GM21529 (cell line): ENCODE results near the gene TCF7L1.
"Not testable (repeated sequence)": the region's sequence is repeated elsewhere in the genome, so short reads cannot be mapped to it uniquely, and the experiment has no call there.

ENCODE experiments used
- ATAC-seq: cut with Tn5 transposase; IDR thresholded peaks from one replicate; pipeline ENCODE4 v1.9.1; 2021; ENCODE audit not compliant: unreplicated experiment

The TCF7L1 gene

DNA sequence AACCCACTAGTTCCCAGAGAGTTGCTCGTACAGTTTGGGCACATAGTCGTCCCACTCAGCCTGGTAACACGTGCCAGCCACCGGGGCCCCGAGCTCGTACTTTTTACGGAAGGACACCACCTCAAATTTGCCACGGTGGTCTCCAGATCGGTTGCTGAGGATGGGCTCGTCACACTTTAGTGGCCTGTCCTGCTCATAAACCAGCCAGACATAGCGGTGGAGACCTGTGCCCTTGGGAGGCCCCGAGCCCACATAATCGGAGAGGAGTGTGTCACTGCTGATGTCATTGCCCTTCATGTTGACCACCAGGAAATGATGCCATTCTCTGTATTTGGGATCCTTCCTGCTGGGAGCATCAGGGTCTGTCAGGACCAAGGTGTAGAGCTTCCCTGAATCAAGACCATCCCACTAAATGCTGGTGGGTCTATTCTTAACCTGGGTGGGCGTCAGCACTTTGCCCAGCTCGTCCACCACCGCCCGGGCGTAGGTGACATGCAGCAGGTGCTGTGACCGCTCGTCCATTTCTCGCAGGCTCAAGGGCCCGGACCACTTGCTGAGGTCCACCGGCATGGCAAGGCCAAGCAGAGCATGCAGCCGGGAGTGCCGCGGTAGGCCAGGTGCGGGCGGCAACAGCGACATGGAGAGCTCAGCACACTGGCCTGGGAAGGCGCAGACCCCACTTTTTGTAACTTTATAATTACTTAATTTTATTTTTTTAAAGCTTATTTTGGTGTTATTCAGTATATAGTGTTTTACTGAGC, 208.3 kb downstream of the TCF7L1 start:
- no peak for ATAC-seq

DNA sequence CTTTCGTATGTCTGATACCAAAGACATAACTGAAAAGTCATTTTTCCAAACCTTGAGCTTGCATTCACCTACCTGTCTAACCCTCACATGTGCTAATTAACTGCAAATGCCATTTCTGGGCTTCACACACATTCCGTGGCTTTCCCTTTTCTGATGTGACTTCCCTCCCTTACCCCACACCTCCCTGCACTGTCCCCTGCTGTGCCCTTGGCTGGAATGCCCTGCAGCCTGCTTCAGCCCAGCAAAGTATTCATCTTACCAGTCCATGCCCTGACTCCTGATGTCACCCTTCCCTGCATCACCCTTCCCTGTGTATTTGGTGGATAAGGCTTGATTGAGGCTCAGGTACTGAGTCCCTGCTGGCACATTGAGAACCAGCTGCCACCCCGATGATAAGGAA, 209.0 kb downstream of the TCF7L1 start:
- ATAC-seq = no peak

GRCh38 chr2:85343207-85343895, 210.2 kb downstream of the TCF7L1 start:
- not testable (repeated sequence) for ATAC-seq

DNA sequence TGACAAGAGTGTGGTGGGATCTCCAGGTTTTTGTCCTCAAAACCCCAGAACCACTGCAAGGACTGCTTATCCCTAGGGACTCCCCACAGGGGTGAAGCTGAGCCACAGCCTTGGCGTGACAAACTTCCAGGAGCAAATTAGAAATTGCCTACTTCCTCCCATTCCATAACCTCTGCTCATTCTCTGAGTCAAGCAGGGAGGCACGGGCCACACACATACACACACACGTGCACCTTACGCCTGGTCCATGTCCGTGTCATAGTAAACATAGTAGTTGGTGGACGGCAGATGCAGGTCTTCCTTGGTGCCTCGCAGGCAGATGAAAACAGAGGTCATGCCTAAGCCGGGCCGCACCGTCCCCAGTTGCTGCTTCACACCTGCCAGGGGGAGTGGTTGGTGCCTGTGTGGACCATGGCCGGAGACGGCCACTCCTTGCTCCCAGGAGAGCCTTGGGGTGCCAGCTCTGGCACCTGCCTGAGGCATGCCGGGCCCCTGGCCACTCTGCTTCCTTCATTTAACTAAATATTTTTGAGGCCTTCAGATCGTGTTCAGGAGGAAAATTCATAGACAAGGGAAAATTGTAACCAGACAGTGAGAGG, 211.3 kb downstream of the TCF7L1 start:
- ATAC-seq = no peak

DNA sequence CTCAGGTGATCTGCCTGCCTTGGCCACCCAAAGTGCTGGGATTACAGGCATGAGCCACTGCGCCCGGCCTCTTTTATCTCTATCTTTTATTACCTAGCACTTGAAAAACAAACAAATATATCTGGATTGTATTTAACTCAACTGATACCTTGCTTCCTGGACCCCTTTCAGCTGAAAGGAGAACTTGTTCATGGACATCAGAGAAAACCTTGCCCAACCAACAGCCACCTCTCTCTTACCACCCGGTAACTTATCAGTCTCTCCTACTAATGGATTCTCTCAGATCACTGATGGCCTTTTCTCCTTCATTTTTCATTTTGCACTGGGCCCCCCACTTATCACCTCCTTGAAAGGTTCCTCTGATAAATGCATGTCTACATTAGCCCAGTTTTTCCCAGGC, 214.4 kb downstream of the TCF7L1 start:
- ATAC-seq = no peak

DNA sequence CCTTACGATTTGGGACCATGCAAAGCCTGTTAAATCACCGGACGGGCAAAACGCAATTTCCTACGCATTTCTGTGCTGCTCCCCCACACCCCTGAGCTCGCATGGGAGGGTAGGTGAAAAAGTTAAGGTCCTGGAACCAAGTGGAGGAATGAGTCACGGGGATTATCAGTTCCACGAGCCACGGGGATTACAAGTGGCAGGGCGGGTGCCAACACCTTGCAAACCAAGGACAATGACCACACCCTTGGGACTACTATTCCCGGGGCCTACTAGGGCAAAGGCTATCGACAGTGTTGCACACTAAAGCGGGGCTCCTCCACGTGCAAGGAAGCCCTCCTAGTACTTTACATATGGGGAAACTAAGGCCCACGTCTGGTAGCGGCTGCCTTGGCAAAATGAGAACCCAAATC, 220.7 kb downstream of the TCF7L1 start:
- ATAC-seq = peak; percentile 15

DNA sequence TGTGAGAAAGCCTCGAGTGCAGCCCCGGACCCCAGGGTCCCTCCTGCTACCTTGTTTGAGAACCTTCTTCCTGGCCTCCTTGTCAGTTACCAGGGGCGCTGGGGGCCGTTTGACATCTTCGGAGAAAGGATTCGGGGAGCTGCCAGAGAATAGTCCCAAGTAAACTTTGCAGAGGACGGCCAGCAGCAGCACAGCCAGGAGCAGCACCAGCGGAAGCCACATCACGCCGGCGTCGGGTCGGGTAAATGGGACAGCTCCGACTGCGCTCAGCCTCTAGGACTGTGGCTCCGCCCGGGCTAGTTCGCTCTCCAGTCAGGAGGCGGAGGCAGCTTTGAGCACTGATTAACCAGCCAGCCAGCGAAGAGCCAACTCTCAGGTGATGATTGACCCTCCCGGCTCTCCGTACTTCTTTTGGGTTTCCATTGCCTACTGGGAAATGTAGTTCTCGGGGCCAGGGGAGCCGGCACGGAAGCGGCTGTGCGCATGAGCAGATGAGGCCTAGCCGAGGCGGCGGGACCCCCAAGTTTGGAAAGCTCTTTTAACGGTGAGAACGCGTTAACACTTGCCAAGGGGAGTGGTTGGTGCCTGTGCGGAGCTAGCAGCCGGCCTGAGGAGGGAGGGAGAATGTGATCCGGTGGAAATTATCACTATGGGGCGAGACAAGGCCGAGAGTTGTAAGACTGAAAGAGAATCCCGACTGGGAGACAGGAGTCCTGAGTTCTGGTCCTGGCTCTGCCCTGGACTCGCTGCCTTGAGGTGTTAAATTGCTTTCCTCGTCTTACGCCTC, 221.3 kb downstream of the TCF7L1 start, which contains the start of the genes ELMOD3 and RETSAT:
Gene ELMOD3, plus strand, starts transcription at position 484 of the 787 bp plus-strand sequence. CDS start 2,430 bp downstream, outside the sequence.
Gene RETSAT, minus strand, starts transcription at position 243 of the 787 bp plus-strand sequence. Its CDS starts 21 bp downstream, at position 222.
- ATAC-seq = peak; percentile 95

- peak; percentile 4 for ATAC-seq
These were observed 221.8 kb downstream of the TCF7L1 start for GRCh38 chr2:85355073-85355410.

- ATAC-seq = no peak
These were observed 222.3 kb downstream of the TCF7L1 start for GRCh38 chr2:85355521-85355920.

DNA sequence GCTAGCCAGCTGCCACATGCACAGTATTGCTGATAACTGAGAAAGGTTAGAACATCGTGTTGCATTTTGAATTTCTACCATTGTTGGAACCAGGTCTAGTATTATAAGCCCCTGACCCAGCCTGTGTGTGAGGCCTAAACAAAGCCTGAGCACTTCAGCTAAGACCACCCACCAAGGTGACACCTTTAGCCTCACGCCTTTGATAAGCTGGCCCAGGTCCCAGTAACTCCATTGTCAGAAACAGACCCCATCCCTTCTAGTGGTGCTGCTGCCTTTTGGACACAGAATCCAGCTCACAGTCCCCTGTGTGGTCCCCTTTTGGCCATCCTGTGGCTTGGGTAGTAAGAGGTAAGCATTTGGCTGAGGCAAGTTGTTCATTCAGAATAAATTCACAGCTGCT, 223.0 kb downstream of the TCF7L1 start:
- no peak for ATAC-seq

GRCh38 chr2:85357736-85358135, 224.5 kb downstream of the TCF7L1 start:
- no peak for ATAC-seq
